ENCODE measurements around the gene ARPIN. TPM values are rescaled to one million over a fixed set of nuclear protein-coding genes. Genes with fewer than 3 reads are reported as not detected.

ARPIN gene
- total RNA-seq, 1 experiment from 2014 or later = 3.5 TPM

DNA sequence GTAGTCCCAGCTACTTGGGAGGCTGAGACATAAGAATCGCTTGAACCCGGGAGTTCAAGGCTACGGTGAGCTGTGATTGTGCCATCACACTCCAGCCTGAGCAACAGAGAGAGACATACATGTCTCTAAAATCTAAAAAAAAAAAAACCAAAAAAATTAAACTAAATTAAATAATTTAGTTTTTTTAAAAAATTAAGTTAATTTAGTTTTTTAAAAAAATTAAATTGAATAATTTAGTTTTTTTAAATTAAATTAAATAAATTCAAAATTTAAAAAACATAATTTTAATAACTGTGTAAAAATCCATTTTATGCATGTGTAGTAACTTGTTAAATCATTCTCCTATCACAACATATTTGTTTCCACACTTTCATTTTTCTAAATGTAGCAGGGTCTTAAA lies 20.1 kb upstream of the ARPIN start:
- Mint-ChIP-seq H3K27ac (no peak overlapping the region), H3K9me3 (peaks cover under 1% of the 10 kb centered on the region), H3K27me3 (ENCODE audit: low read depth) (no peaks in the 10 kb centered on the region), H3K4me1 (no peaks in the 10 kb centered on the region), H3K4me3 (no peak overlapping the region), H3K36me3 (no peaks in the 10 kb centered on the region)
- DNase-seq (ENCODE audit: low spot score) (no peak), ATAC-seq (no peak)
- ChIA-PET POLR2A (no interaction called here), CTCF (interaction anchor here (0.6 to 1.8 kb wide), 4 partner anchors 11 to 209 kb away, joined by 3 to 8 read pairs (median 4); partner anchors contain the start of gene ARPIN)
- TF ChIP-seq TP53 (CRISPR knock-in tag; IDR thresholded peaks at IDR 0.05) = no peak
- peak; percentile 96 for TF ChIP-seq HMGA2 (CRISPR knock-in tag; IDR thresholded peaks at IDR 0.05)

DNA sequence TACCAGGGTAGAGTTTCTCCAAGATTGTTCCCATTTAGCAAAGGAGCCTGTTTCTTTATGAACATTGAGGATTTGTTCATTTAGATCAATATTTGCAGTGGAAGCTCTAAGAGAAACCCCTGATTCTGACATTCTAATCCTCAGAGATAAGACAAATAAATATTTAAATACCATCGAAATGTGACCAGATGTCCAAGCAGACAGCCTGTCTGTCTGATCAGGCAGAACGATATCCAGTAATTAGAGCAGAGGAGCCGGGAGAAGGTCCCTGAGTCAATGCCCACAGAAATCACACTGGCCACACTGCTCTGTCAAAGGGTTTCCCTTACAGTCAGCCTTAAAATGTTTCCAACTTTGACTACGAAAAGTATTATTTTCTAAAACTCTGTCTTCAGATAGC lies 15.7 kb upstream of the ARPIN start:
- H3K9me3 Mint-ChIP-seq = no peaks in the 10 kb centered on the region
- H3K4me1 Mint-ChIP-seq = no peaks in the 10 kb centered on the region
- ATAC-seq = no peak
- H3K27ac Mint-ChIP-seq = no peak overlapping the region
- no peaks in the 10 kb centered on the region for H3K36me3 Mint-ChIP-seq
- H3K4me3 Mint-ChIP-seq = no peak overlapping the region
- no peak for DNase-seq (ENCODE audit: low spot score)
- ChIA-PET POLR2A (no interaction called here), CTCF (no interaction called here)
- H3K27me3 Mint-ChIP-seq (ENCODE audit: low read depth) = no peaks in the 10 kb centered on the region
- TF ChIP-seq, protein P1, sequence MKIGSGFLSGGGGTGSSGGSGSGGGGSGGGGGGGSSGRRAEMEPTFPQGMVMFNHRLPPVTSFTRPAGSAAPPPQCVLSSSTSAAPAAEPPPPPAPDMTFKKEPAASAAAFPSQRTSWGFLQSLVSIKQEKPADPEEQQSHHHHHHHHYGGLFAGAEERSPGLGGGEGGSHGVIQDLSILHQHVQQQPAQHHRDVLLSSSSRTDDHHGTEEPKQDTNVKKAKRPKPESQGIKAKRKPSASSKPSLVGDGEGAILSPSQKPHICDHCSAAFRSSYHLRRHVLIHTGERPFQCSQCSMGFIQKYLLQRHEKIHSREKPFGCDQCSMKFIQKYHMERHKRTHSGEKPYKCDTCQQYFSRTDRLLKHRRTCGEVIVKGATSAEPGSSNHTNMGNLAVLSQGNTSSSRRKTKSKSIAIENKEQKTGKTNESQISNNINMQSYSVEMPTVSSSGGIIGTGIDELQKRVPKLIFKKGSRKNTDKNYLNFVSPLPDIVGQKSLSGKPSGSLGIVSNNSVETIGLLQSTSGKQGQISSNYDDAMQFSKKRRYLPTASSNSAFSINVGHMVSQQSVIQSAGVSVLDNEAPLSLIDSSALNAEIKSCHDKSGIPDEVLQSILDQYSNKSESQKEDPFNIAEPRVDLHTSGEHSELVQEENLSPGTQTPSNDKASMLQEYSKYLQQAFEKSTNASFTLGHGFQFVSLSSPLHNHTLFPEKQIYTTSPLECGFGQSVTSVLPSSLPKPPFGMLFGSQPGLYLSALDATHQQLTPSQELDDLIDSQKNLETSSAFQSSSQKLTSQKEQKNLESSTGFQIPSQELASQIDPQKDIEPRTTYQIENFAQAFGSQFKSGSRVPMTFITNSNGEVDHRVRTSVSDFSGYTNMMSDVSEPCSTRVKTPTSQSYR (CRISPR knock-in tag; IDR thresholded peaks at IDR 0.05) = no peak
- TF ChIP-seq, protein P2, sequence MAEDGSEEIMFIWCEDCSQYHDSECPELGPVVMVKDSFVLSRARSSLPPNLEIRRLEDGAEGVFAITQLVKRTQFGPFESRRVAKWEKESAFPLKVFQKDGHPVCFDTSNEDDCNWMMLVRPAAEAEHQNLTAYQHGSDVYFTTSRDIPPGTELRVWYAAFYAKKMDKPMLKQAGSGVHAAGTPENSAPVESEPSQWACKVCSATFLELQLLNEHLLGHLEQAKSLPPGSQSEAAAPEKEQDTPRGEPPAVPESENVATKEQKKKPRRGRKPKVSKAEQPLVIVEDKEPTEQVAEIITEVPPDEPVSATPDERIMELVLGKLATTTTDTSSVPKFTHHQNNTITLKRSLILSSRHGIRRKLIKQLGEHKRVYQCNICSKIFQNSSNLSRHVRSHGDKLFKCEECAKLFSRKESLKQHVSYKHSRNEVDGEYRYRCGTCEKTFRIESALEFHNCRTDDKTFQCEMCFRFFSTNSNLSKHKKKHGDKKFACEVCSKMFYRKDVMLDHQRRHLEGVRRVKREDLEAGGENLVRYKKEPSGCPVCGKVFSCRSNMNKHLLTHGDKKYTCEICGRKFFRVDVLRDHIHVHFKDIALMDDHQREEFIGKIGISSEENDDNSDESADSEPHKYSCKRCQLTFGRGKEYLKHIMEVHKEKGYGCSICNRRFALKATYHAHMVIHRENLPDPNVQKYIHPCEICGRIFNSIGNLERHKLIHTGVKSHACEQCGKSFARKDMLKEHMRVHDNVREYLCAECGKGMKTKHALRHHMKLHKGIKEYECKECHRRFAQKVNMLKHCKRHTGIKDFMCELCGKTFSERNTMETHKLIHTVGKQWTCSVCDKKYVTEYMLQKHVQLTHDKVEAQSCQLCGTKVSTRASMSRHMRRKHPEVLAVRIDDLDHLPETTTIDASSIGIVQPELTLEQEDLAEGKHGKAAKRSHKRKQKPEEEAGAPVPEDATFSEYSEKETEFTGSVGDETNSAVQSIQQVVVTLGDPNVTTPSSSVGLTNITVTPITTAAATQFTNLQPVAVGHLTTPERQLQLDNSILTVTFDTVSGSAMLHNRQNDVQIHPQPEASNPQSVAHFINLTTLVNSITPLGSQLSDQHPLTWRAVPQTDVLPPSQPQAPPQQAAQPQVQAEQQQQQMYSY (CRISPR knock-in tag; IDR thresholded peaks at IDR 0.05) = no peak
- TF ChIP-seq NR3C1 (CRISPR knock-in tag; conservative IDR thresholded peaks at IDR 0.05; ENCODE audit: low read depth) (no peak), SOX15 (CRISPR knock-in tag; IDR thresholded peaks at IDR 0.05) (no peak), ZNF263 (CRISPR knock-in tag; IDR thresholded peaks at IDR 0.05; ENCODE audit: low read depth) (no peak), ETV6 (CRISPR knock-in tag; IDR thresholded peaks at IDR 0.05) (no peak), PRRX2 (CRISPR knock-in tag; IDR thresholded peaks at IDR 0.05) (no peak), ZNF416 (CRISPR knock-in tag; IDR thresholded peaks at IDR 0.05) (no peak), KAT7 (CRISPR knock-in tag; IDR thresholded peaks at IDR 0.05; ENCODE audit: borderline replicate concordance) (no peak), CREM (CRISPR knock-in tag; IDR thresholded peaks at IDR 0.05) (no peak), JAZF1 (CRISPR knock-in tag; IDR thresholded peaks at IDR 0.05) (no peak), GRHL2 (CRISPR knock-in tag; IDR thresholded peaks at IDR 0.05; ENCODE audit: insufficient replicate concordance, severe bottlenecking) (no peak), SP1 (CRISPR knock-in tag; conservative IDR thresholded peaks at IDR 0.05) (no peak), NR2C2 (CRISPR knock-in tag; IDR thresholded peaks at IDR 0.05) (no peak), ZNF671 (CRISPR knock-in tag; IDR thresholded peaks at IDR 0.05) (no peak)
- TF ChIP-seq, protein P3, sequence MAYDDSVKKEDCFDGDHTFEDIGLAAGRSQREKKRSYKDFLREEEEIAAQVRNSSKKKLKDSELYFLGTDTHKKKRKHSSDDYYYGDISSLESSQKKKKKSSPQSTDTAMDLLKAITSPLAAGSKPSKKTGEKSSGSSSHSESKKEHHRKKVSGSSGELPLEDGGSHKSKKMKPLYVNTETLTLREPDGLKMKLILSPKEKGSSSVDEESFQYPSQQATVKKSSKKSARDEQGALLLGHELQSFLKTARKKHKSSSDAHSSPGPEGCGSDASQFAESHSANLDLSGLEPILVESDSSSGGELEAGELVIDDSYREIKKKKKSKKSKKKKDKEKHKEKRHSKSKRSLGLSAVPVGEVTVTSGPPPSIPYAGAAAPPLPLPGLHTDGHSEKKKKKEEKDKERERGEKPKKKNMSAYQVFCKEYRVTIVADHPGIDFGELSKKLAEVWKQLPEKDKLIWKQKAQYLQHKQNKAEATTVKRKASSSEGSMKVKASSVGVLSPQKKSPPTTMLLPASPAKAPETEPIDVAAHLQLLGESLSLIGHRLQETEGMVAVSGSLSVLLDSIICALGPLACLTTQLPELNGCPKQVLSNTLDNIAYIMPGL (CRISPR knock-in tag; IDR thresholded peaks at IDR 0.05) = no peak
- TF ChIP-seq, protein P4, sequence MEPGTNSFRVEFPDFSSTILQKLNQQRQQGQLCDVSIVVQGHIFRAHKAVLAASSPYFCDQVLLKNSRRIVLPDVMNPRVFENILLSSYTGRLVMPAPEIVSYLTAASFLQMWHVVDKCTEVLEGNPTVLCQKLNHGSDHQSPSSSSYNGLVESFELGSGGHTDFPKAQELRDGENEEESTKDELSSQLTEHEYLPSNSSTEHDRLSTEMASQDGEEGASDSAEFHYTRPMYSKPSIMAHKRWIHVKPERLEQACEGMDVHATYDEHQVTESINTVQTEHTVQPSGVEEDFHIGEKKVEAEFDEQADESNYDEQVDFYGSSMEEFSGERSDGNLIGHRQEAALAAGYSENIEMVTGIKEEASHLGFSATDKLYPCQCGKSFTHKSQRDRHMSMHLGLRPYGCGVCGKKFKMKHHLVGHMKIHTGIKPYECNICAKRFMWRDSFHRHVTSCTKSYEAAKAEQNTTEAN (CRISPR knock-in tag; IDR thresholded peaks at IDR 0.05) = no peak
- TF ChIP-seq, protein P5, sequence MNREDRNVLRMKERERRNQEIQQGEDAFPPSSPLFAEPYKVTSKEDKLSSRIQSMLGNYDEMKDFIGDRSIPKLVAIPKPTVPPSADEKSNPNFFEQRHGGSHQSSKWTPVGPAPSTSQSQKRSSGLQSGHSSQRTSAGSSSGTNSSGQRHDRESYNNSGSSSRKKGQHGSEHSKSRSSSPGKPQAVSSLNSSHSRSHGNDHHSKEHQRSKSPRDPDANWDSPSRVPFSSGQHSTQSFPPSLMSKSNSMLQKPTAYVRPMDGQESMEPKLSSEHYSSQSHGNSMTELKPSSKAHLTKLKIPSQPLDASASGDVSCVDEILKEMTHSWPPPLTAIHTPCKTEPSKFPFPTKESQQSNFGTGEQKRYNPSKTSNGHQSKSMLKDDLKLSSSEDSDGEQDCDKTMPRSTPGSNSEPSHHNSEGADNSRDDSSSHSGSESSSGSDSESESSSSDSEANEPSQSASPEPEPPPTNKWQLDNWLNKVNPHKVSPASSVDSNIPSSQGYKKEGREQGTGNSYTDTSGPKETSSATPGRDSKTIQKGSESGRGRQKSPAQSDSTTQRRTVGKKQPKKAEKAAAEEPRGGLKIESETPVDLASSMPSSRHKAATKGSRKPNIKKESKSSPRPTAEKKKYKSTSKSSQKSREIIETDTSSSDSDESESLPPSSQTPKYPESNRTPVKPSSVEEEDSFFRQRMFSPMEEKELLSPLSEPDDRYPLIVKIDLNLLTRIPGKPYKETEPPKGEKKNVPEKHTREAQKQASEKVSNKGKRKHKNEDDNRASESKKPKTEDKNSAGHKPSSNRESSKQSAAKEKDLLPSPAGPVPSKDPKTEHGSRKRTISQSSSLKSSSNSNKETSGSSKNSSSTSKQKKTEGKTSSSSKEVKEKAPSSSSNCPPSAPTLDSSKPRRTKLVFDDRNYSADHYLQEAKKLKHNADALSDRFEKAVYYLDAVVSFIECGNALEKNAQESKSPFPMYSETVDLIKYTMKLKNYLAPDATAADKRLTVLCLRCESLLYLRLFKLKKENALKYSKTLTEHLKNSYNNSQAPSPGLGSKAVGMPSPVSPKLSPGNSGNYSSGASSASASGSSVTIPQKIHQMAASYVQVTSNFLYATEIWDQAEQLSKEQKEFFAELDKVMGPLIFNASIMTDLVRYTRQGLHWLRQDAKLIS (CRISPR knock-in tag; IDR thresholded peaks at IDR 0.05; ENCODE audit: borderline replicate concordance) = no peak
- TF ChIP-seq, protein P6, sequence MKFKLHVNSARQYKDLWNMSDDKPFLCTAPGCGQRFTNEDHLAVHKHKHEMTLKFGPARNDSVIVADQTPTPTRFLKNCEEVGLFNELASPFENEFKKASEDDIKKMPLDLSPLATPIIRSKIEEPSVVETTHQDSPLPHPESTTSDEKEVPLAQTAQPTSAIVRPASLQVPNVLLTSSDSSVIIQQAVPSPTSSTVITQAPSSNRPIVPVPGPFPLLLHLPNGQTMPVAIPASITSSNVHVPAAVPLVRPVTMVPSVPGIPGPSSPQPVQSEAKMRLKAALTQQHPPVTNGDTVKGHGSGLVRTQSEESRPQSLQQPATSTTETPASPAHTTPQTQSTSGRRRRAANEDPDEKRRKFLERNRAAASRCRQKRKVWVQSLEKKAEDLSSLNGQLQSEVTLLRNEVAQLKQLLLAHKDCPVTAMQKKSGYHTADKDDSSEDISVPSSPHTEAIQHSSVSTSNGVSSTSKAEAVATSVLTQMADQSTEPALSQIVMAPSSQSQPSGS (CRISPR knock-in tag; IDR thresholded peaks at IDR 0.05; ENCODE audit: borderline replicate concordance, low read depth) = no peak
